Lower lobe of right lung (tissue), 2 donors: ENCODE measurements around the gene FRMPD4. TPM values are rescaled to one million over a fixed set of nuclear protein-coding genes. Genes with fewer than 3 reads are reported as not detected.

Source experiments
- ATAC-seq, 2 donors: fragments of 200-7000 bp; cut with Tn5 transposase; one replicate each; pipeline ENCODE4 v1.9.1; 2020 to 2022; ENCODE audit warnings: mild to moderate bottlenecking in 2 of 2, moderate library complexity in 2 of 2
- DNase-seq: peaks from one replicate; pipeline ENCODE4 v3.0.0-alpha.2; 2020
- H3K27ac ChIP-seq: fragments of 200-600 bp; one replicate; pipeline ENCODE4 v1.8.0; 2022
- H3K27me3 ChIP-seq: fragments of 200-600 bp; one replicate; pipeline ENCODE4 v1.8.0; 2022; ENCODE audit warnings: low read depth
- H3K36me3 ChIP-seq: fragments of 200-600 bp; one replicate; pipeline ENCODE4 v1.8.0; 2022; ENCODE audit warnings: mild to moderate bottlenecking
- H3K4me1 ChIP-seq: fragments of 200-600 bp; one replicate; pipeline ENCODE4 v1.8.0; 2022
- H3K4me3 ChIP-seq: fragments of 200-600 bp; one replicate; pipeline ENCODE4 v1.8.0; 2022; ENCODE audit warnings: mild to moderate bottlenecking
- H3K9me3 ChIP-seq: fragments of 200-600 bp; one replicate; pipeline ENCODE4 v1.8.0; 2022
- intact Hi-C: fragments of 100-400 bp; cut with DNase I; formaldehyde crosslinking; loops from one replicate; pipeline ENCODE4 v1.11.0; 2022
- total RNA-seq: library from RNA; stranded (reverse); fragmentation: NEBNext Ultra II Directional; extraction: Animal tissue kit (Norgen Biotek cat#: 25700); gene quantifications from one replicate; pipeline ENCODE4 v1.2.1, GENCODE V29; 2021
- TF ChIP-seq, protein P1 (sequence below): fragments of 200-600 bp; IDR thresholded peaks from one replicate; pipeline ENCODE4 v1.8.0; 2022; ENCODE audit warnings: antibody characterized with exemption, mild to moderate bottlenecking
- donor health status: DM: no; HTN: yes; CAD: no; lungs with severe emphysema.

The FRMPD4 gene
- total RNA-seq, 1 donor from 2014 or later: 0.15 TPM

DNA sequence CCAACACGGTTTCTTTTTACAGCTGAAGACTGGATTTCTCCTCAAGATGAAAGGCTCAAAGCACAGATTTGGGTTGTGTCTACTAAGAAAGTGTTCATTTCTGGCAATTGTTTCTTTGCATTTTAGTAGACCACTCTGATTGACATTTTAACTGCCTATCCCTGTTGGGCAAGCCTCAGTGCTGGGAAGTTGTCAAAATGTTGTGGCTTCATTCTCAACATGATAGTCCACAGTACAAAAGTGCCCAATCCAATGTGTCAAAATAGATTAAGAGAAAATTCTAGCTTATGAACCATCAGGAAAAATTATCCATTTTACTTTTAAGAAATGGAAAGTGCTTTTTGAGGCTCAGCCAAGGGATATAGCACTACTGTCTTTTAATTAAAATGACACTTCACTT lies 329.0 kb downstream of the FRMPD4 start:
- H3K27ac ChIP-seq: no peak overlapping the region
- no peaks in the 10 kb centered on the region for H3K4me1 ChIP-seq
- TF ChIP-seq, protein P1, sequence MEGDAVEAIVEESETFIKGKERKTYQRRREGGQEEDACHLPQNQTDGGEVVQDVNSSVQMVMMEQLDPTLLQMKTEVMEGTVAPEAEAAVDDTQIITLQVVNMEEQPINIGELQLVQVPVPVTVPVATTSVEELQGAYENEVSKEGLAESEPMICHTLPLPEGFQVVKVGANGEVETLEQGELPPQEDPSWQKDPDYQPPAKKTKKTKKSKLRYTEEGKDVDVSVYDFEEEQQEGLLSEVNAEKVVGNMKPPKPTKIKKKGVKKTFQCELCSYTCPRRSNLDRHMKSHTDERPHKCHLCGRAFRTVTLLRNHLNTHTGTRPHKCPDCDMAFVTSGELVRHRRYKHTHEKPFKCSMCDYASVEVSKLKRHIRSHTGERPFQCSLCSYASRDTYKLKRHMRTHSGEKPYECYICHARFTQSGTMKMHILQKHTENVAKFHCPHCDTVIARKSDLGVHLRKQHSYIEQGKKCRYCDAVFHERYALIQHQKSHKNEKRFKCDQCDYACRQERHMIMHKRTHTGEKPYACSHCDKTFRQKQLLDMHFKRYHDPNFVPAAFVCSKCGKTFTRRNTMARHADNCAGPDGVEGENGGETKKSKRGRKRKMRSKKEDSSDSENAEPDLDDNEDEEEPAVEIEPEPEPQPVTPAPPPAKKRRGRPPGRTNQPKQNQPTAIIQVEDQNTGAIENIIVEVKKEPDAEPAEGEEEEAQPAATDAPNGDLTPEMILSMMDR: no peak
- no peaks in the 10 kb centered on the region for H3K9me3 ChIP-seq
- H3K4me3 ChIP-seq: no peak overlapping the region
- intact Hi-C loops: no loop called here
- no peaks in the 10 kb centered on the region for H3K27me3 ChIP-seq
- ATAC-seq (no peak), DNase-seq (no peak)
- H3K36me3 ChIP-seq: no peaks in the 10 kb centered on the region

DNA sequence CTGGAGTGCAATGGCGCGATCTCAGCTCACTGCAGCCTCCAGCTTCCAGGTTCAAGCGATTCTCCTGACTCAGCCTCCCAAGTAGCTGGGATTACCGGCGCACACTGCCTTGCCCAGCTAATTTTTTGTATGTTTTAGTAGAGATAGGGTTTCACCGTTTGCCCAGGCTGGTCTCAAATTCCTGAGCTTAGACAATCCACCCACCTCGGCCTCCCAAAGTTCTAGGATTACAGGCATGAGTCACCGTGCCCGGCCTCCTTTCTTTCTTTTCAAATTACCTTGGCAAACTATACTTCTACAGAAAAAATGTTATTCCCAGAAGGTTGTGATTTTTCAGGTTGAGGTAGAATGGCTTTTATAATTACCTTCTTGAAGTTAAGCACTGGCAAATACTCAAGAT lies 331.0 kb downstream of the FRMPD4 start:
- H3K36me3 ChIP-seq: no peaks in the 10 kb centered on the region
- no peak overlapping the region for H3K4me3 ChIP-seq
- H3K27me3 ChIP-seq: no peaks in the 10 kb centered on the region
- no peaks in the 10 kb centered on the region for H3K9me3 ChIP-seq
- intact Hi-C loops: no loop called here
- ATAC-seq: no peak
- H3K27ac ChIP-seq: no peak overlapping the region
- no peaks in the 10 kb centered on the region for H3K4me1 ChIP-seq
- TF ChIP-seq, protein P1: no peak
- no peak for DNase-seq

DNA sequence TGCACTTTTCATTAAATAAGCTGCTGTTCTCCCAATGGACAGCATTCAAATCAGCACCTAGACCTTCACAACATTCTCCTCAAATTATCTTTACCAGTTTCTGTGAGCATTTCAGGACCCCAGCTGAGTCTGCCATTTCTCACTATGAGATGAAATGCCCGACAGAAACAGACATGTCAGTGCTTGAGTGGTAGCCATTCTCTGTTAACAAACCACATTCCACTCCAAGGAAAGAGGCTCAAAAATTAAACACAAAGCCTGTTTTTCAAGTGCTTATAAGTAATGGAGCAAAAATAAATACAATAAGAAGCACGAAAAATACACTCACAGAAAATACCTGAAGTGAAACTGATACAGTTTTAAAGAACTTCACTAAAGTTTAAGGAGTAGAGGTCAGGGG lies 332.8 kb downstream of the FRMPD4 start:
- no peak for ATAC-seq
- no peak for DNase-seq
- TF ChIP-seq, protein P1: no peak
- Histone ChIP-seq H3K4me3 (no peak overlapping the region), H3K27ac (no peak overlapping the region), H3K9me3 (no peaks in the 10 kb centered on the region), H3K4me1 (no peaks in the 10 kb centered on the region), H3K36me3 (no peaks in the 10 kb centered on the region), H3K27me3 (no peaks in the 10 kb centered on the region)
- intact Hi-C loops: no loop called here

DNA sequence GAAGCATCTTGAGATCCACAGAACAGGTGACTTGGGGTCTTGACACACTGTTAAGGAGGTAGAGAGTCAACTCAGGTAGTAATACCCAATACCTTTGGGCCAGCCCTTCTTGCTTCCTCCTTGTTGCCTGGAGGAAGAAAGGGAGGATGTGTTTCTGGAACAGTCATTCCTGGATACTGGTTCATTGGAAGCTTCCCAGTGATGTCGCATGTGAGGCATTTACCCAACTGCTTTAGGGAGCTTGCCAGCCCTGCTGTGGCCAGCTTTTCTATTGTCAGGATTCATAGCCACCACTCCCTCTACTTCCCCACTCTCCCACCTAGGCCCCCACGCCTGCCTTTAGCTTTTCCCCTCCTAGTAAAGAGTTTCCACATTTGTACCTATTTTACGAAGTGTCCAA lies 342.7 kb downstream of the FRMPD4 start:
- TF ChIP-seq, protein P1: no peak

DNA sequence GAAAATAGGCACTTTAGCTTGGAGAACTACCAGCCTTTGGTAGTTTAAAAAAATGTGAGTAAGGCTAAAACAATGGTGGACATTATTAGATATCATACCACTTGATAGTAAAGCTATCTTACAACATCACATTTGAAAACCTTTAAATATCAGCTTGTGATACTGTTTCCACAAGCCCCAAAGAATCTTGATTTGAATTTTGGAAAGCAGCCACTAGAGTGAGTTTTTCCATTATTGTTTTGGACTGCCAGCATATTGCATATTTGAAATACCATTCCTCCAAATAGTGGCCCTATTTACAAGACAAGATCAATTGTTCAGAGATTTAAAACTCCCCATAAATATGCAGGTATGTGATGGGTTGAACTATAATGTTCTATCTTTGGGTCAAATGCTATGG lies 349.9 kb downstream of the FRMPD4 start:
- no peaks in the 10 kb centered on the region for H3K27me3 ChIP-seq
- H3K4me3 ChIP-seq: no peak overlapping the region
- H3K4me1 ChIP-seq: no peaks in the 10 kb centered on the region
- no peaks in the 10 kb centered on the region for H3K36me3 ChIP-seq
- H3K27ac ChIP-seq: no peak overlapping the region
- intact Hi-C loops: no loop called here
- DNase-seq: no peak
- no peak for ATAC-seq
- TF ChIP-seq, protein P1: no peak
- H3K9me3 ChIP-seq: no peaks in the 10 kb centered on the region

More for the DNA sequence above, 342.7 kb downstream of the FRMPD4 start:
- Histone ChIP-seq H3K9me3 (no peaks in the 10 kb centered on the region), H3K4me1 (no peaks in the 10 kb centered on the region), H3K27ac (no peak overlapping the region), H3K36me3 (no peaks in the 10 kb centered on the region), H3K4me3 (no peak overlapping the region), H3K27me3 (no peaks in the 10 kb centered on the region)
- ATAC-seq (no peak), DNase-seq (no peak)
- intact Hi-C loops: no loop called here

DNA sequence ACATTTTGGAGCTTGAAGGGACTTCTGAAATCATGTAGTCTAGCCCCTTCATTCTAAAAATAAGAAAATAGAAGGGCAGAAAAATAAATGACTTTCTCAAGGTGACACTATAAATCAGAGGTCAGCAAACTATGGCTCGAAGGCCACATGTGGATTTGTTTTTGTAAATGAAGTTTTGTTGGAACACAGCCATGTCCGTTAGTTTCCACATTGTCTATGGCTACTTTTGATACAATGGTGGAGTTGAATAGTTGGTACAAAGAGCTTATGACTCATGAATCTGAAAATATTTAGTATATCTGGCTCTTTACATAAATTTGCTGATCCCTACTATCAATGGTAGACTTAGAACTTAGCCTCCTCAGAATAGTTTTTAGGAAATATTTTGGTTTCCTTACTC lies 350.5 kb downstream of the FRMPD4 start:
- Histone ChIP-seq H3K4me1 (no peaks in the 10 kb centered on the region), H3K9me3 (no peaks in the 10 kb centered on the region), H3K4me3 (no peak overlapping the region), H3K36me3 (no peaks in the 10 kb centered on the region), H3K27ac (no peak overlapping the region), H3K27me3 (no peaks in the 10 kb centered on the region)
- DNase-seq (no peak), ATAC-seq (no peak)
- intact Hi-C loops: no loop called here
- TF ChIP-seq, protein P1: no peak
